Uterus (tissue), 4 donors: ENCODE results near the gene AP1B1. TPM values are rescaled to one million over a fixed set of nuclear protein-coding genes. Genes with fewer than 3 reads are reported as not detected.

Source experiments
- DNase-seq, 2 donors: peaks; one replicate each; pipeline ENCODE4 v3.0.0-alpha.2; 2019 to 2020
- H3K27ac ChIP-seq, 2 donors: fragments of 200-600 bp; sonication (generic); 1 replicate in 1 of 2; 2 replicates in 1 of 2; pipeline ENCODE4 v1.5.1; 2016 to 2018
- H3K27me3 ChIP-seq, 2 donors: fragments of 200-600 bp; sonication (generic); one replicate each; pipeline ENCODE4 v1.5.1; 2018 to 2019; ENCODE audit warnings: control low read depth in 1 of 2
- H3K36me3 ChIP-seq, 2 donors: fragments of 200-600 bp; sonication (generic); one replicate each; pipeline ENCODE4 v1.5.1; 2019; ENCODE audit warnings: control low read depth in 1 of 2
- H3K4me1 ChIP-seq, 2 donors: fragments of 200-600 bp; sonication (generic); one replicate each; pipeline ENCODE4 v1.5.1; 2018 to 2019; ENCODE audit warnings: control low read depth in 1 of 2
- H3K4me3 ChIP-seq, 2 donors: fragments of 200-600 bp; sonication (generic); 1 replicate in 1 of 2; 2 replicates in 1 of 2; pipeline ENCODE4 v1.5.1; 2018 to 2019; ENCODE audit warnings: mild to moderate bottlenecking in 1 of 2
- H3K9me3 ChIP-seq, 2 donors: fragments of 200-600 bp; sonication (generic); one replicate each; pipeline ENCODE4 v1.5.1; 2019; ENCODE audit warnings: control low read depth in 1 of 2
- POLR2A ChIP-seq, 2 donors: fragments of 450-650 bp; IDR thresholded peaks; one replicate each; pipeline ENCODE4 v1.6.1; 2016; ENCODE audit warnings: antibody characterized with exemption in 2 of 2, mild to moderate bottlenecking in 1 of 2, moderate library complexity in 1 of 2
- intact Hi-C: fragments of 100-400 bp; cut with DNase I; formaldehyde crosslinking; loops from one replicate; pipeline ENCODE4 v1.15.1; 2023; ENCODE audit warnings: low total_unique reads
- total RNA-seq, 4 donors: library from RNA; depleted of rRNA in 3 of 4; stranded (reverse); fragments of >200 nt in 3 of 4; gene quantifications; one replicate each; pipeline versions ENCODE4 v1.1.0 to v1.2.4, GENCODE V29; 2014 to 2023
- TF ChIP-seq, protein P1 (sequence below), 4 experiments: fragments of 200-600 bp in 2 of 4; fragments of 450-650 bp in 2 of 4; sonication (generic) in 2 of 4; IDR thresholded peaks; one replicate each; pipeline ENCODE4 v1.5.1; 2016 to 2019; ENCODE audit warnings: antibody characterized with exemption in 4 of 4, mild to moderate bottlenecking in 2 of 4, moderate library complexity in 1 of 4
- donor health status: DM: yes; HTN: yes; CAD: no.

AP1B1 gene
- total RNA-seq, 4 donors from 2014 or later = 32.3 to 49.6 (median 36.6) TPM

- Histone ChIP-seq H3K9me3 (no peaks in the 10 kb centered on the region), H3K4me1 (peaks cover 0 to 4% of the 10 kb centered on the region in 2 donors), H3K27me3 (no peaks in the 10 kb centered on the region), H3K4me3 (no peak overlapping the region), H3K36me3 (no peaks in the 10 kb centered on the region), H3K27ac (no peak overlapping the region)
- TF ChIP-seq, protein P1, sequence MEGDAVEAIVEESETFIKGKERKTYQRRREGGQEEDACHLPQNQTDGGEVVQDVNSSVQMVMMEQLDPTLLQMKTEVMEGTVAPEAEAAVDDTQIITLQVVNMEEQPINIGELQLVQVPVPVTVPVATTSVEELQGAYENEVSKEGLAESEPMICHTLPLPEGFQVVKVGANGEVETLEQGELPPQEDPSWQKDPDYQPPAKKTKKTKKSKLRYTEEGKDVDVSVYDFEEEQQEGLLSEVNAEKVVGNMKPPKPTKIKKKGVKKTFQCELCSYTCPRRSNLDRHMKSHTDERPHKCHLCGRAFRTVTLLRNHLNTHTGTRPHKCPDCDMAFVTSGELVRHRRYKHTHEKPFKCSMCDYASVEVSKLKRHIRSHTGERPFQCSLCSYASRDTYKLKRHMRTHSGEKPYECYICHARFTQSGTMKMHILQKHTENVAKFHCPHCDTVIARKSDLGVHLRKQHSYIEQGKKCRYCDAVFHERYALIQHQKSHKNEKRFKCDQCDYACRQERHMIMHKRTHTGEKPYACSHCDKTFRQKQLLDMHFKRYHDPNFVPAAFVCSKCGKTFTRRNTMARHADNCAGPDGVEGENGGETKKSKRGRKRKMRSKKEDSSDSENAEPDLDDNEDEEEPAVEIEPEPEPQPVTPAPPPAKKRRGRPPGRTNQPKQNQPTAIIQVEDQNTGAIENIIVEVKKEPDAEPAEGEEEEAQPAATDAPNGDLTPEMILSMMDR (IDR thresholded peaks at IDR 0.05) = no peak
- no peak for TF ChIP-seq POLR2A (IDR thresholded peaks at IDR 0.05)
- intact Hi-C loops = no loop called here
- no peak for DNase-seq
Observed at GRCh38 chr22:29385748-29386147, 2.6 kb downstream of the AP1B1 start.

DNA sequence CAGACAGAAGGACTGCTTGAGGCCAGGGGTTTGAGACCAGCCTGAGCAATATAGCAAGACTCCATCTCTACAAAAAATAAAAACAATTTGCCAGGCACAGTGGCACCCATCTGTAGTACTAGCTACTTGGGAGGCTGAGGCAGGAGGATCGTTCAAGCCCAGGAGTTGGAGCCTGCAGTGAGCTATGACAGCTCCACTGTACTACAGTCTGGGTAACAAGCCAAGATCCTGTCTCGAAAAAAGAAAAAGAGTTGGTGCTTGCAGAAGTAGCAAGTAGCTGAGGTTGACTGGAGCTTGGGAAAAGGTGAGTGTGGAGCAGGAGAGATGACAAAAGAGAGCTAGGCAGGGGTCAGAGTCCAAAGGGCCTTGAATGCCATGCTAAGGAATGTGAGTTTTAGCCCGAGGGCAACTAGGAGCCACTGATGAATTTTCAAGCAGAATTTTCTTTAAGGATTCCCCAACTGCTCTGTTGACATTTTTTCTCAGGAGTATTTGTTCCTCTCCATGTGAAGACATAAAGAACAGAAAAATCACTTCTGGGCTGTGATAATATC lies 3.1 kb downstream of the AP1B1 start:
- H3K4me3 ChIP-seq = no peak overlapping the region
- no peak for DNase-seq
- intact Hi-C loops = no loop called here
- no peaks in the 10 kb centered on the region for H3K27me3 ChIP-seq
- no peak for TF ChIP-seq POLR2A (IDR thresholded peaks at IDR 0.05)
- TF ChIP-seq, protein P1 (IDR thresholded peaks at IDR 0.05) = no peak
- H3K27ac ChIP-seq = no peak overlapping the region
- no peaks in the 10 kb centered on the region for H3K9me3 ChIP-seq
- H3K36me3 ChIP-seq = no peaks in the 10 kb centered on the region
- H3K4me1 ChIP-seq = peaks cover 0 to 4% of the 10 kb centered on the region in 2 donors

DNA sequence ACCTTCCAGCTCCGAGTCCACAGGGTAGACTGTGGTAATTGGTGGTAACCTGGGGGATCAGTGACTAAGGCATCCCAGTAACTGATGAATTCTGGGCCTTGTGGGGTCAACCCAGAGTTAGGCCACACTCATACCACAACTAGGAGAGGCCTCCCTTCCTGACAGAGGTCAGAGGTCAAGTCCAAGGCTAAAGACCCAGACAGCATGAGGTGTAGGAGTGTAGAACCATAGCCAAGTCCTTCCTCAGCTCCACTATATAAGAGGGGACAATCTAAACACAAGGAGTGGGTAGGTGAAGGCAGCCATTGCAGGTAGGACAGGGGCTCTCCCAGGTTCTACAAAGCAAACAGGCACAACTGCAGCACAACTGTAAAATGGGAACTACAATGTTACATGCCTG lies 4.6 kb downstream of the AP1B1 start:
- no peaks in the 10 kb centered on the region for H3K27me3 ChIP-seq
- no peaks in the 10 kb centered on the region for H3K4me1 ChIP-seq
- H3K4me3 ChIP-seq = no peak overlapping the region
- H3K27ac ChIP-seq = no peak overlapping the region
- no peaks in the 10 kb centered on the region for H3K36me3 ChIP-seq
- no peak for DNase-seq
- intact Hi-C loops = no loop called here
- no peaks in the 10 kb centered on the region for H3K9me3 ChIP-seq
- TF ChIP-seq POLR2A (IDR thresholded peaks at IDR 0.05) = no peak
- TF ChIP-seq, protein P1 (IDR thresholded peaks at IDR 0.05) = no peak

DNA sequence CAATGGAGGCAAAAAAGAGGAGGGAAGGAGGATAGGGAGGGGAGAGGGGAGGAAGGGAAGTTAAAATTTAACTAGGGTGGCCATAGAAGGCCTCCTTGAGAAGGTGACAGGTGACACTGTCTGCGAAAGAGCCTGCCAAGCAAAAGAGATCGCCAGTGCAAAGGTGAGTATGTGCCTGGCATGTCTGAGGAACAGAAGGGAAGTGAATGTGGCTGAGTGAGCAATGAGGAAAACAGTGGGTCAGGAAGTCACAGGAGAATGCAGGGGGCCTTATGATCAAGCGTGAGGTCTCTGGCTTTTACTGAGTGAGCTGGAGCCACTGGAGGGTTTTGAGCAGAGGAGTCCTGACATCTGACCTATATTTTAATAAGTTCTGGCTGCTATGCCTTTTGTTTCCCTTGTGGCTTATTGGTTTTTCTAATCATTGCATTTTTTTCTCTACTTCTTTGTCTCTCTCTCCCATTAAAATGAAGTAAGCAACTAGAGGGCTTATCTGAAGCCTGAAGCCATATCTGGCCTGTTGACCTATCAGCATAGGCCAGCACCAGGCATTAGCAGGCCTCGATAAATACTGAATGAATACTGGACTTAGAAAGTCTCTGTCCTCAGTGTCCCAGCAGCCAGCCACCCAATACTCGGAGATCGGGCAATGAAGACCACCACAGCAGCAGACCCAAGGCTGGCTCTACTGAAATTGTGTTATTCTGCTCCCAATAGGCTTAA lies 5.6 kb downstream of the AP1B1 start:
- TF ChIP-seq POLR2A (IDR thresholded peaks at IDR 0.05) = no peak
- TF ChIP-seq, protein P1 (IDR thresholded peaks at IDR 0.05) = no peak
- H3K27ac ChIP-seq = no peak overlapping the region
- H3K36me3 ChIP-seq = no peaks in the 10 kb centered on the region
- H3K4me1 ChIP-seq = no peaks in the 10 kb centered on the region
- no peaks in the 10 kb centered on the region for H3K27me3 ChIP-seq
- intact Hi-C loops = no loop called here
- DNase-seq = no peak
- no peaks in the 10 kb centered on the region for H3K9me3 ChIP-seq
- H3K4me3 ChIP-seq = no peak overlapping the region

- intact Hi-C loops = no loop called here
- H3K4me3 ChIP-seq = no peak overlapping the region
- TF ChIP-seq, protein P1 (IDR thresholded peaks at IDR 0.05) = no peak
- no peak for TF ChIP-seq POLR2A (IDR thresholded peaks at IDR 0.05)
- no peaks in the 10 kb centered on the region for H3K9me3 ChIP-seq
- no peaks in the 10 kb centered on the region for H3K27me3 ChIP-seq
- no peak overlapping the region for H3K27ac ChIP-seq
- DNase-seq = no peak
- no peaks in the 10 kb centered on the region for H3K4me1 ChIP-seq
- H3K36me3 ChIP-seq = no peaks in the 10 kb centered on the region
Observed at GRCh38 chr22:29380856-29381255, 7.5 kb downstream of the AP1B1 start.
